WTC11 (cell line): Measurements from ENCODE around the gene TYSND1.

ENCODE experiments used
- ATF1 ChIP-seq: sonication (generic); formaldehyde crosslinking; IDR thresholded peaks from 2 replicates; pipeline ENCODE4 v1.8.1; 2023; ENCODE audit warnings: mild to moderate bottlenecking, moderate library complexity, missing genetic modification reagents
- CREB1 ChIP-seq: sonication (generic); formaldehyde crosslinking; IDR thresholded peaks from 2 replicates; pipeline ENCODE4 v1.8.0; 2023; ENCODE audit warnings: mild to moderate bottlenecking, missing genetic modification reagents
- FOXJ3 ChIP-seq: sonication (generic); formaldehyde crosslinking; IDR thresholded peaks from 2 replicates; pipeline ENCODE4 v1.9.0; 2021; ENCODE audit warnings: missing genetic modification reagents, mild to moderate bottlenecking, borderline replicate concordance
- FOXK1 ChIP-seq: sonication (generic); formaldehyde crosslinking; IDR thresholded peaks from 2 replicates; pipeline ENCODE4 v1.8.0; 2022; ENCODE audit warnings: mild to moderate bottlenecking, moderate library complexity, missing genetic modification reagents
- FOXP1 ChIP-seq: sonication (generic); formaldehyde crosslinking; IDR thresholded peaks from 2 replicates; pipeline ENCODE4 v1.8.0; 2022; ENCODE audit warnings: missing genetic modification reagents, mild to moderate bottlenecking, moderate library complexity, borderline replicate concordance
- MXD4 ChIP-seq: fragments of 250-450 bp; sonication (Bioruptor Pico); IDR thresholded peaks from 2 replicates; pipeline ENCODE4 v1.8.0; 2021; ENCODE audit warnings: mild to moderate bottlenecking, moderate library complexity, borderline replicate concordance
- NFYB ChIP-seq: sonication (generic); formaldehyde crosslinking; conservative IDR thresholded peaks from 2 replicates; pipeline ENCODE4 v1.8.0; 2022; ENCODE audit warnings: low read depth, missing genetic modification reagents
- SP1 ChIP-seq: sonication (generic); formaldehyde crosslinking; conservative IDR thresholded peaks from 2 replicates; pipeline ENCODE4 v1.8.1; 2022; ENCODE audit warnings: missing genetic modification reagents
- TCF7 ChIP-seq: sonication (generic); formaldehyde crosslinking; IDR thresholded peaks from 2 replicates; pipeline ENCODE4 v1.8.0; 2022; ENCODE audit warnings: mild to moderate bottlenecking, low read depth, missing genetic modification reagents, moderate library complexity
- TF ChIP-seq, protein P1 (sequence below): fragments of 200-600 bp; IDR thresholded peaks from 2 replicates; pipeline ENCODE4 v1.8.0; 2022; ENCODE audit warnings: antibody characterized with exemption
- TF ChIP-seq, protein P2 (sequence below): sonication (generic); formaldehyde crosslinking; IDR thresholded peaks from 2 replicates; pipeline ENCODE4 v1.8.1; 2023; ENCODE audit warnings: mild to moderate bottlenecking, missing genetic modification reagents, moderate library complexity
- TF ChIP-seq, protein P3 (sequence below): sonication (generic); formaldehyde crosslinking; IDR thresholded peaks from 2 replicates; pipeline ENCODE4 v1.8.0; 2022; ENCODE audit warnings: mild to moderate bottlenecking, missing genetic modification reagents
- TF ChIP-seq, protein P4 (sequence below): fragments of 250-450 bp; sonication (Bioruptor Pico); IDR thresholded peaks from 2 replicates; pipeline ENCODE4 v1.8.0; 2021; ENCODE audit warnings: mild to moderate bottlenecking

DNA sequence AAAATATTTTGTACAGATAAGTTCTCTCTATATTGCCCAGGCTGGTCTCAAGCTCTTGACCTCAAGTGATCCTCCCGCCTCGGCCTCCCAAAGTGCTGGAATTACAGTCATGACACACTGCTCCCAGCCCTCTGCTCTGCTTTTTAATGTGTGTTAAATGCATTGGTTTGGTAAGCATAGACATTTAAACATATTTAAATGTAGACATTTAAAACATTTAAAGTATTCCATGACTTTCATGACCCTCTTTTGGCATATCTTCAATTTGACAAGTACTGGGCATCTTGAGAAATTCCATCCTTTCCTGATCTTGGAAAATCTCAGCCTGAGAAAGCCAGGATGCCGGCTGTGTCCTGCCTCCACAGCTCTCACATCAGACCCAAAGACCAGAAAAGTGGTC, 29.0 kb upstream of the TYSND1 start:
- TF ChIP-seq, protein P1, sequence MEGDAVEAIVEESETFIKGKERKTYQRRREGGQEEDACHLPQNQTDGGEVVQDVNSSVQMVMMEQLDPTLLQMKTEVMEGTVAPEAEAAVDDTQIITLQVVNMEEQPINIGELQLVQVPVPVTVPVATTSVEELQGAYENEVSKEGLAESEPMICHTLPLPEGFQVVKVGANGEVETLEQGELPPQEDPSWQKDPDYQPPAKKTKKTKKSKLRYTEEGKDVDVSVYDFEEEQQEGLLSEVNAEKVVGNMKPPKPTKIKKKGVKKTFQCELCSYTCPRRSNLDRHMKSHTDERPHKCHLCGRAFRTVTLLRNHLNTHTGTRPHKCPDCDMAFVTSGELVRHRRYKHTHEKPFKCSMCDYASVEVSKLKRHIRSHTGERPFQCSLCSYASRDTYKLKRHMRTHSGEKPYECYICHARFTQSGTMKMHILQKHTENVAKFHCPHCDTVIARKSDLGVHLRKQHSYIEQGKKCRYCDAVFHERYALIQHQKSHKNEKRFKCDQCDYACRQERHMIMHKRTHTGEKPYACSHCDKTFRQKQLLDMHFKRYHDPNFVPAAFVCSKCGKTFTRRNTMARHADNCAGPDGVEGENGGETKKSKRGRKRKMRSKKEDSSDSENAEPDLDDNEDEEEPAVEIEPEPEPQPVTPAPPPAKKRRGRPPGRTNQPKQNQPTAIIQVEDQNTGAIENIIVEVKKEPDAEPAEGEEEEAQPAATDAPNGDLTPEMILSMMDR: no peak
- TF ChIP-seq NFYB (no peak), FOXP1 (CRISPR knock-in tag) (no peak), FOXK1 (CRISPR knock-in tag) (no peak), MXD4 (CRISPR knock-in tag) (no peak), CREB1 (CRISPR knock-in tag) (no peak), TCF7 (no peak), ATF1 (CRISPR knock-in tag) (no peak), FOXJ3 (CRISPR knock-in tag) (no peak), SP1 (no peak)
- TF ChIP-seq, protein P2, sequence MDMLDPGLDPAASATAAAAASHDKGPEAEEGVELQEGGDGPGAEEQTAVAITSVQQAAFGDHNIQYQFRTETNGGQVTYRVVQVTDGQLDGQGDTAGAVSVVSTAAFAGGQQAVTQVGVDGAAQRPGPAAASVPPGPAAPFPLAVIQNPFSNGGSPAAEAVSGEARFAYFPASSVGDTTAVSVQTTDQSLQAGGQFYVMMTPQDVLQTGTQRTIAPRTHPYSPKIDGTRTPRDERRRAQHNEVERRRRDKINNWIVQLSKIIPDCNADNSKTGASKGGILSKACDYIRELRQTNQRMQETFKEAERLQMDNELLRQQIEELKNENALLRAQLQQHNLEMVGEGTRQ (CRISPR knock-in tag): no peak
- TF ChIP-seq, protein P3, sequence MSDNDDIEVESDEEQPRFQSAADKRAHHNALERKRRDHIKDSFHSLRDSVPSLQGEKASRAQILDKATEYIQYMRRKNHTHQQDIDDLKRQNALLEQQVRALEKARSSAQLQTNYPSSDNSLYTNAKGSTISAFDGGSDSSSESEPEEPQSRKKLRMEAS (CRISPR knock-in tag): no peak
- TF ChIP-seq, protein P4, sequence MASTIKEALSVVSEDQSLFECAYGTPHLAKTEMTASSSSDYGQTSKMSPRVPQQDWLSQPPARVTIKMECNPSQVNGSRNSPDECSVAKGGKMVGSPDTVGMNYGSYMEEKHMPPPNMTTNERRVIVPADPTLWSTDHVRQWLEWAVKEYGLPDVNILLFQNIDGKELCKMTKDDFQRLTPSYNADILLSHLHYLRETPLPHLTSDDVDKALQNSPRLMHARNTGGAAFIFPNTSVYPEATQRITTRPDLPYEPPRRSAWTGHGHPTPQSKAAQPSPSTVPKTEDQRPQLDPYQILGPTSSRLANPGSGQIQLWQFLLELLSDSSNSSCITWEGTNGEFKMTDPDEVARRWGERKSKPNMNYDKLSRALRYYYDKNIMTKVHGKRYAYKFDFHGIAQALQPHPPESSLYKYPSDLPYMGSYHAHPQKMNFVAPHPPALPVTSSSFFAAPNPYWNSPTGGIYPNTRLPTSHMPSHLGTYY (CRISPR knock-in tag): no peak
